Osteoblast (primary cell): ENCODE results near the gene CRYBG2. TPM values are rescaled to one million over a fixed set of nuclear protein-coding genes. Genes with fewer than 3 reads are reported as not detected.
A peak's percentile ranks its signal among the peaks of the same experiment; 100 is the strongest.

ENCODE experiments used
- DNase-seq: peaks from one replicate; pipeline ENCODE4 v3.0.0; 2011; ENCODE audit warnings: low spot score, mixed read lengths; ENCODE audit not compliant: insufficient read length; ENCODE audit errors: missing footprints
- H2AFZ ChIP-seq: 2 replicates; pipeline ENCODE4 v1.6.0; 2011; ENCODE audit warnings: mild to moderate bottlenecking, low read length
- H3K27ac ChIP-seq: 2 replicates; pipeline ENCODE4 v1.5.1; 2011; ENCODE audit warnings: mild to moderate bottlenecking, low read depth, low read length, moderate library complexity
- H3K27me3 ChIP-seq: 2 replicates; pipeline ENCODE4 v1.6.0; 2012; ENCODE audit warnings: mild to moderate bottlenecking, control low read depth, inconsistent platforms, low read length, moderate library complexity; ENCODE audit not compliant: insufficient read depth
- H3K36me3 ChIP-seq: 2 replicates; pipeline ENCODE4 v1.5.1; 2011; ENCODE audit warnings: mild to moderate bottlenecking, low read length, control low read depth, moderate library complexity; ENCODE audit not compliant: insufficient read depth
- H3K4me1 ChIP-seq: 2 replicates; pipeline ENCODE4 v1.5.1; 2011; ENCODE audit warnings: mild to moderate bottlenecking, low read length, control low read depth, moderate library complexity; ENCODE audit not compliant: insufficient read depth
- H3K4me2 ChIP-seq: 2 replicates; pipeline ENCODE4 v1.6.0; 2011; ENCODE audit warnings: mild to moderate bottlenecking, low read length; ENCODE audit not compliant: insufficient read depth
- H3K4me3 ChIP-seq: fragments of 200-600 bp; sonication (generic); 3 replicates; pipeline ENCODE4 v1.5.1; 2012; ENCODE audit warnings: mild to moderate bottlenecking, low read length, inconsistent platforms; ENCODE audit not compliant: insufficient read depth
- H3K79me2 ChIP-seq: 2 replicates; pipeline ENCODE4 v1.6.0; 2012; ENCODE audit warnings: mild to moderate bottlenecking, low read length, control low read depth, inconsistent platforms; ENCODE audit not compliant: insufficient read depth
- H3K9me3 ChIP-seq: 2 replicates; pipeline ENCODE4 v1.5.1; 2011; ENCODE audit warnings: low read depth, low read length, control low read depth
- H4K20me1 ChIP-seq: 2 replicates; pipeline ENCODE4 v1.6.0; 2012; ENCODE audit warnings: mild to moderate bottlenecking, low read length, control low read depth; ENCODE audit not compliant: insufficient read depth
- total RNA-seq: library from RNA; depleted of rRNA; stranded (reverse); fragments of >200 nt; gene quantifications from 2 replicates; pipeline ENCODE4 v1.2.3, GENCODE V29; 2012
- TF ChIP-seq, protein P1 (sequence below): IDR thresholded peaks from 2 replicates; pipeline ENCODE4 v1.5.1; 2011; ENCODE audit warnings: mild to moderate bottlenecking, low read depth, low read length, moderate library complexity; ENCODE audit errors: extremely low read depth

Gene CRYBG2
- total RNA-seq, 1 donor: not detected

DNA sequence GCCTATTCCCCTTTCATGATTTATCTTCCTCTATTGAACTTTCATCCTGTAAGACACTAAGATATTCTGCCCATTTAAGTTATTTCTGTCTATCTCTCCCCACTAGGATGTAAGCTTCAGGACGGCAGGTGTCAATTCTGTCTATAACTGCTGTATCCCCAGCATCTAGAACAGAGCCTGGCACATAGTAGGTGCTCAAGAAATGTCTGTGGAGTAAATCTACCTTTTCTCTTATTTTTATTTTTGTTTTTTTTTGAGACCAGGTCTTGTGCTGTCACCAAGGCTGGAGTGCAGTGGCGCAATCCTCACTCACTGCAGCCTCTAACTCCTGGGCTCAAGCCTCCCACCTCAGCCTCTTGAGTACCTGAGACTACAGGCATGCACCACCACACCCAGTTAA lies 30.5 kb downstream of the CRYBG2 start:
- Histone ChIP-seq H3K4me3 (no peak overlapping the region), H3K9me3 (no peaks in the 10 kb centered on the region), H2AFZ (no peak overlapping the region), H4K20me1 (no peaks in the 10 kb centered on the region), H3K36me3 (no peaks in the 10 kb centered on the region), H3K4me2 (no peak overlapping the region), H3K79me2 (no peaks in the 10 kb centered on the region), H3K27ac (no peak overlapping the region), H3K4me1 (peaks cover 5% of the 10 kb centered on the region), H3K27me3 (peaks cover 4% of the 10 kb centered on the region)
- no peak for DNase-seq
- TF ChIP-seq, protein P1, sequence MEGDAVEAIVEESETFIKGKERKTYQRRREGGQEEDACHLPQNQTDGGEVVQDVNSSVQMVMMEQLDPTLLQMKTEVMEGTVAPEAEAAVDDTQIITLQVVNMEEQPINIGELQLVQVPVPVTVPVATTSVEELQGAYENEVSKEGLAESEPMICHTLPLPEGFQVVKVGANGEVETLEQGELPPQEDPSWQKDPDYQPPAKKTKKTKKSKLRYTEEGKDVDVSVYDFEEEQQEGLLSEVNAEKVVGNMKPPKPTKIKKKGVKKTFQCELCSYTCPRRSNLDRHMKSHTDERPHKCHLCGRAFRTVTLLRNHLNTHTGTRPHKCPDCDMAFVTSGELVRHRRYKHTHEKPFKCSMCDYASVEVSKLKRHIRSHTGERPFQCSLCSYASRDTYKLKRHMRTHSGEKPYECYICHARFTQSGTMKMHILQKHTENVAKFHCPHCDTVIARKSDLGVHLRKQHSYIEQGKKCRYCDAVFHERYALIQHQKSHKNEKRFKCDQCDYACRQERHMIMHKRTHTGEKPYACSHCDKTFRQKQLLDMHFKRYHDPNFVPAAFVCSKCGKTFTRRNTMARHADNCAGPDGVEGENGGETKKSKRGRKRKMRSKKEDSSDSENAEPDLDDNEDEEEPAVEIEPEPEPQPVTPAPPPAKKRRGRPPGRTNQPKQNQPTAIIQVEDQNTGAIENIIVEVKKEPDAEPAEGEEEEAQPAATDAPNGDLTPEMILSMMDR: no peak

DNA sequence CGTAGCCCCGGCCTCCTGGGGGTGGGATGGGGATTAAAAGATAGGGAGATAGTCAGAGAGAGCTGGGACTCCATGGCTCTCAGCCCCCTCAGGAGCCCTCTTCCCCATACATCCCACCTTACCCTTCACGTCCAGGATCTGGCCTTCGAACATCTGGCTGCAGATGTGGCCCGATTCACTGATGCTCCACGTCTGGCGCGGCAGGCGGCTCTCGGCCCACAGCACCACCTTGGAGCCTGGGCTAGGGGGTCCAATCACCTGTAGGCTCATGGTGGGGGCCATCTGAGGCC lies 31.9 kb downstream of the CRYBG2 start:
- no peaks in the 10 kb centered on the region for H4K20me1 ChIP-seq
- TF ChIP-seq, protein P1: no peak

DNA sequence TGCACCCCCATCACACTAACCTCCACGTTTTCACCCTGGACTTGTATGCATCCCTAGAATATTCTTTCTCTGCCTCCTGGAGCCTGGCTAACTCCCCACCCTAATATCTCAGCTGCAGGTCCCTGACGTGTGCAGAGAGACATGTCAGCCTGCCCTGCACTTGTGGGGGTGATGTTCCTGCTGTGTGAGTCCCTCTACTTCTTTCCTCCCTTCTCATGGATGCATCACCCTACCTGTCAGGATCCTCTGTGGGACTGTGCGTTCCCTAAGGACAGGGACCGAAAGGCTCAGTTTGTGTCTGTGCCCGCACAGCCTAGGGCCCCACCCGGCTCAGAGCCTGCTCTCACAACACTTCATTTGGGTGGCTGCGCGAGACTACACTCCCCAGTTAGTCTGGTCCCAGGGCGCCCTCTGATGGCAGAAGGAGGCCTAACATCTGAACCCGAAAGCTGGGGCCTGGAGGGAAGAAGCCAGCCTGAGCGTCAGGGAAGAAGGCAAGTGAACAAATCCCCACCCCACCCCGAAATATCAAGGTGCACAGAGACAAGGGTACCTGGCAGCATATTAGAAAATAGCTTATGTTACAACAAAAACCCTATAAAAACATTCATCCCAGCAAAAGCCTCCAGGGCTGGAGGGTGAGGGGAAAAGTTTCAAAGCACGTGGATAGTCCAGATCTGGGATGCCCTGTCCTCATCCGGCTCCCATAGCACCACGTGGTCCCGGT lies 32.5 kb downstream of the CRYBG2 start:
- H3K4me1 ChIP-seq: peaks cover 5% of the 10 kb centered on the region
- no peaks in the 10 kb centered on the region for H4K20me1 ChIP-seq
- no peaks in the 10 kb centered on the region for H3K27me3 ChIP-seq
- no peaks in the 10 kb centered on the region for H3K79me2 ChIP-seq
- DNase-seq: peak; percentile 98
- peak overlapping the region; percentile 99 for H2AFZ ChIP-seq
- H3K27ac ChIP-seq: no peak overlapping the region
- H3K4me2 ChIP-seq: peak overlapping the region; percentile 78
- no peaks in the 10 kb centered on the region for H3K9me3 ChIP-seq
- no peaks in the 10 kb centered on the region for H3K36me3 ChIP-seq
- TF ChIP-seq, protein P1: peak; percentile 97
- H3K4me3 ChIP-seq: peak overlapping the region; percentile 46

More for the DNA sequence above, 31.9 kb downstream of the CRYBG2 start:
- no peak for DNase-seq
- H3K4me2 ChIP-seq: no peak overlapping the region
- H3K27ac ChIP-seq: no peak overlapping the region
- no peaks in the 10 kb centered on the region for H3K79me2 ChIP-seq
- no peaks in the 10 kb centered on the region for H3K9me3 ChIP-seq
- peak overlapping the region; percentile 26 for H2AFZ ChIP-seq
- no peak overlapping the region for H3K4me3 ChIP-seq
- peaks cover 4% of the 10 kb centered on the region for H3K27me3 ChIP-seq
- peaks cover 5% of the 10 kb centered on the region for H3K4me1 ChIP-seq
- H3K36me3 ChIP-seq: no peaks in the 10 kb centered on the region

DNA sequence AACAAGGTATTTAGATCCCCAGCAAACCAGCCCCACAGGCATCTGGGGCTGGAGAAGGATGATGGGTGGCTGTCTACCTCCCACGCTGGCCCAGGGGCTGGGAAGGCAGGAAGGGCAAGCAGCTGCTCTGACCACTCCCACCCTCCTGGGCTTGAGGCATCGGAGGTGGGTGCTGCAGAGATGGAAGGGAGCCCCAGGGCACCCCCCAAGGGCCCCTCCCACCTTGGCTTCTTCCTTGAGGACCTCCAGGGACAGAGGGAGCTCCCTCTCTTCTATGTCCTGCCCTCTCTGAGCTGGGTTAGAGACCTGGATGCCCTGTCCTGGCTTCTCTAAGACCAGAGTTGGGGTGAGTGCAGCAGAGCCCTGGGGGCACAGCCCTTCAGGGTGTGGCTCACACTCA lies 33.0 kb downstream of the CRYBG2 start:
- Histone ChIP-seq H3K4me3 (no peak overlapping the region), H2AFZ (peak overlapping the region; percentile 99), H3K27me3 (no peaks in the 10 kb centered on the region), H3K4me1 (peaks cover 5% of the 10 kb centered on the region), H3K36me3 (no peaks in the 10 kb centered on the region), H3K79me2 (no peaks in the 10 kb centered on the region), H3K27ac (no peak overlapping the region), H3K9me3 (no peaks in the 10 kb centered on the region), H3K4me2 (no peak overlapping the region), H4K20me1 (no peaks in the 10 kb centered on the region)
- TF ChIP-seq, protein P1: no peak
- DNase-seq: no peak
